Testis (tissue), 3 donors: ENCODE measurements around the gene FUT8. TPM values are rescaled to one million over a fixed set of nuclear protein-coding genes. Genes with fewer than 3 reads are reported as not detected.

Experiments
- DNase-seq: peaks from one replicate; pipeline ENCODE4 v3.0.0-alpha.2; 2019
- H3K27ac ChIP-seq, 2 donors: fragments of 200-600 bp; sonication (generic); one replicate each; pipeline ENCODE4 v1.5.1; 2019
- H3K27me3 ChIP-seq: fragments of 200-600 bp; sonication (generic); one replicate; pipeline ENCODE4 v1.5.1; 2019
- H3K36me3 ChIP-seq: fragments of 200-600 bp; sonication (generic); one replicate; pipeline ENCODE4 v1.5.1; 2017; ENCODE audit warnings: low read depth; ENCODE audit errors: missing control alignments
- H3K4me1 ChIP-seq: fragments of 200-600 bp; sonication (generic); one replicate; pipeline ENCODE4 v1.5.1; 2019
- H3K4me3 ChIP-seq, 2 donors: fragments of 200-600 bp; sonication (generic); one replicate each; pipeline ENCODE4 v1.5.1; 2017 to 2019
- H3K9me3 ChIP-seq: fragments of 200-600 bp; sonication (generic); one replicate; pipeline ENCODE4 v1.5.1; 2017
- CTCF ChIP-seq, 3 experiments: fragments of 450-650 bp in 2 of 3; fragments of 200-600 bp in 1 of 3; sonication (generic) in 1 of 3; IDR thresholded peaks; one replicate each; pipeline ENCODE4 v1.5.1; 2016 to 2019; ENCODE audit warnings: antibody characterized with exemption in 3 of 3, mild to moderate bottlenecking in 2 of 3, moderate library complexity in 1 of 3
- POLR2A ChIP-seq: fragments of 450-650 bp; IDR thresholded peaks from one replicate; pipeline ENCODE4 v1.6.1; 2017; ENCODE audit warnings: antibody characterized with exemption, mild to moderate bottlenecking, moderate library complexity
- WGBS, 2 donors: methylation state at CpG; one replicate each; pipeline ENCODE4 v1.1.5; 2018; 5-methylcytosine and 5-hydroxymethylcytosine counted together
- intact Hi-C: fragments of 100-400 bp; cut with DNase I; formaldehyde crosslinking; loops from one replicate; pipeline ENCODE4 v1.15.1; 2023; ENCODE audit warnings: low total_unique reads
- polyA plus RNA-seq: library from polyadenylated mRNA; stranded (reverse); fragments of 350-450 nt; fragmentation: Illumina TruSeq; extraction: RNeasy Lipid Tissue Mini Kit (QIAGEN cat#74804); gene quantifications from one replicate; pipeline ENCODE4 v1.2.3, GENCODE V29; 2014; ENCODE audit warnings: low read depth, low replicate concordance; ENCODE audit not compliant: insufficient read depth
- total RNA-seq, 2 donors: library from RNA; depleted of rRNA; stranded (reverse); fragments of >200 nt; gene quantifications; one replicate each; pipeline ENCODE4 v1.2.3, GENCODE V29; 2016

The FUT8 gene
- total and polyA plus RNA-seq, 3 donors from 2014 or later = 47.1 to 68.3 (median 58.7) TPM

GRCh38 chr14:65731933-65732506, 319.5 kb downstream of the FUT8 start:
- Histone ChIP-seq H3K4me1 (no peaks in the 10 kb centered on the region), H3K4me3 (no peak overlapping the region), H3K27ac (no peak overlapping the region), H3K27me3 (no peaks in the 10 kb centered on the region), H3K36me3 (no peaks in the 10 kb centered on the region), H3K9me3 (no peaks in the 10 kb centered on the region)
- WGBS, 2 donors = 54 to 81% methylated on average over 2 of the region's 2 CpGs
- DNase-seq = no peak
- TF ChIP-seq POLR2A (no peak), CTCF (IDR thresholded peaks at IDR 0.05) (no peak)
- intact Hi-C loops = no loop called here

GRCh38 chr14:65738339-65738738, 325.8 kb downstream of the FUT8 start:
- Histone ChIP-seq H3K4me1 (no peaks in the 10 kb centered on the region), H3K4me3 (no peak overlapping the region), H3K9me3 (no peaks in the 10 kb centered on the region), H3K36me3 (no peaks in the 10 kb centered on the region), H3K27ac (no peak overlapping the region), H3K27me3 (no peaks in the 10 kb centered on the region)
- WGBS, 2 donors = 86 to 88% methylated on average over 4 of the region's 4 CpGs
- no peak for TF ChIP-seq POLR2A
- TF ChIP-seq CTCF (IDR thresholded peaks at IDR 0.05) = no peak
- no peak for DNase-seq
- intact Hi-C loops = no loop called here

GRCh38 chr14:65745396-65746190, 333.1 kb downstream of the FUT8 start:
- 93 to 95% methylated on average over 8 of the region's 8 CpGs for WGBS, 2 donors

GRCh38 chr14:65748796-65749195, 336.3 kb downstream of the FUT8 start:
- intact Hi-C loops = no loop called here
- no peaks in the 10 kb centered on the region for H3K36me3 ChIP-seq
- no peak overlapping the region for H3K4me3 ChIP-seq
- no peak overlapping the region for H3K27ac ChIP-seq
- WGBS, 2 donors = 92 to 95% methylated on average over 2 of the region's 2 CpGs
- no peak for DNase-seq
- H3K27me3 ChIP-seq = no peaks in the 10 kb centered on the region
- no peak for TF ChIP-seq POLR2A
- no peak for TF ChIP-seq CTCF (IDR thresholded peaks at IDR 0.05)
- H3K4me1 ChIP-seq = no peaks in the 10 kb centered on the region
- no peaks in the 10 kb centered on the region for H3K9me3 ChIP-seq

More at GRCh38 chr14:65745396-65746190, 333.1 kb downstream of the FUT8 start:
- Histone ChIP-seq H3K27ac (no peak overlapping the region), H3K4me3 (no peak overlapping the region), H3K27me3 (no peaks in the 10 kb centered on the region), H3K4me1 (no peaks in the 10 kb centered on the region), H3K36me3 (no peaks in the 10 kb centered on the region), H3K9me3 (no peaks in the 10 kb centered on the region)
- TF ChIP-seq POLR2A = no peak
- no peak for TF ChIP-seq CTCF (IDR thresholded peaks at IDR 0.05)
- no peak for DNase-seq
- intact Hi-C loops = no loop called here
